HepG2 (cell line): Measurements from ENCODE around the gene KAT14.

Experiments used
- CEBPZ ChIP-seq: IDR thresholded peaks from 2 replicates; pipeline ENCODE4 v1.6.1; 2012; ENCODE audit warnings: low read length, improper control_type of control experiment
- MYPOP ChIP-seq: sonication (generic); formaldehyde crosslinking; IDR thresholded peaks from 2 replicates; pipeline ENCODE4 v1.8.1; 2023; ENCODE audit warnings: mild to moderate bottlenecking, moderate library complexity, missing genetic modification reagents
- PHB2 ChIP-seq: fragments of 450-650 bp; IDR thresholded peaks from 2 replicates; pipeline ENCODE4 v1.6.1; 2018; ENCODE audit not compliant: partially characterized antibody
- SIN3A ChIP-seq: IDR thresholded peaks from 2 replicates; pipeline ENCODE4 v1.6.1; 2011; ENCODE audit warnings: low read depth, mild to moderate bottlenecking, control low read depth, low read length, borderline replicate concordance
- SOX6 ChIP-seq, 2 experiments: fragments of 450-650 bp in 1 of 2; sonication (generic) in 1 of 2; formaldehyde crosslinking in 1 of 2; IDR thresholded peaks; 2 replicates each; pipeline versions ENCODE4 v1.4.0 to v1.6.1; 2017 to 2020; ENCODE audit warnings: antibody characterized with exemption in 1 of 2, mild to moderate bottlenecking in 1 of 2, missing genetic modification reagents in 1 of 2
- ZBTB40 ChIP-seq, 2 experiments: fragments of 450-650 bp in 1 of 2; sonication (generic) in 1 of 2; formaldehyde crosslinking in 1 of 2; IDR thresholded peaks; 2 replicates each; pipeline versions ENCODE4 v1.6.1 to v1.8.0; 2016 to 2022; ENCODE audit warnings: antibody characterized with exemption in 1 of 2, mild to moderate bottlenecking in 1 of 2, missing genetic modification reagents in 1 of 2
- ZC3H4 ChIP-seq: sonication (generic); formaldehyde crosslinking; IDR thresholded peaks from 2 replicates; pipeline ENCODE4 v1.4.0; 2020; ENCODE audit warnings: missing genetic modification reagents, borderline replicate concordance
- ZNF136 ChIP-seq: sonication (generic); formaldehyde crosslinking; IDR thresholded peaks from 2 replicates; pipeline ENCODE4 v1.8.1; 2022; ENCODE audit warnings: low read depth, mild to moderate bottlenecking, moderate library complexity, missing genetic modification reagents

GRCh38 chr20:18092890-18093289 lies 44.8 kb upstream of the KAT14 start:
- TF ChIP-seq ZC3H4, result no peak
- TF ChIP-seq SIN3A, result no peak
- no peak for TF ChIP-seq ZNF136 (CRISPR knock-in tag)
- TF ChIP-seq CEBPZ, result no peak
- no peak for TF ChIP-seq MYPOP (CRISPR knock-in tag)
- no peak for TF ChIP-seq SOX6 (IDR thresholded peaks at IDR 0.05)
- no peak for TF ChIP-seq SOX6 (CRISPR knock-in tag; IDR thresholded peaks at IDR 0.05)
- TF ChIP-seq PHB2, result no peak
- no peak for TF ChIP-seq ZBTB40 (IDR thresholded peaks at IDR 0.05)
- no peak for TF ChIP-seq ZBTB40 (CRISPR knock-in tag; IDR thresholded peaks at IDR 0.05)
